ENCODE results near the gene MSI2. TPM values are rescaled to one million over a fixed set of nuclear protein-coding genes. Genes with fewer than 3 reads are reported as not detected.

MSI2 gene
- total RNA-seq, 1 experiment from 2014 or later, result 61.2 TPM

- DNase-seq (ENCODE audit: low spot score), result peak; percentile 13
Measured at GRCh38 chr17:57518587-57519581, 262.6 kb downstream of the MSI2 start.

- DNase-seq (ENCODE audit: low spot score), result no peak
Measured at GRCh38 chr17:57519800-57520199, 263.5 kb downstream of the MSI2 start.

- no peak for DNase-seq (ENCODE audit: low spot score)
Measured at GRCh38 chr17:57521606-57522005, 265.3 kb downstream of the MSI2 start.

GRCh38 chr17:57522042-57523005 is 266.0 kb downstream of the MSI2 start:
- no peak for DNase-seq (ENCODE audit: low spot score)

- peak; percentile 48 for DNase-seq (ENCODE audit: low spot score)
Measured at GRCh38 chr17:57523926-57524632, 267.8 kb downstream of the MSI2 start.

- DNase-seq (ENCODE audit: low spot score), result no peak
Measured at GRCh38 chr17:57524839-57525568, 268.7 kb downstream of the MSI2 start.

GRCh38 chr17:57527221-57528057 is 271.1 kb downstream of the MSI2 start:
- DNase-seq (ENCODE audit: low spot score), result no peak

GRCh38 chr17:57528058-57528451 is 271.7 kb downstream of the MSI2 start:
- peak; percentile 7 for DNase-seq (ENCODE audit: low spot score)

GRCh38 chr17:57530026-57530425 is 273.7 kb downstream of the MSI2 start:
- no peak for DNase-seq (ENCODE audit: low spot score)

- DNase-seq (ENCODE audit: low spot score), result no peak
Measured at GRCh38 chr17:57530508-57530907, 274.2 kb downstream of the MSI2 start.

- DNase-seq (ENCODE audit: low spot score), result no peak
Measured at GRCh38 chr17:57531078-57531477, 274.8 kb downstream of the MSI2 start.

GRCh38 chr17:57531648-57532504 is 275.6 kb downstream of the MSI2 start:
- no peak for DNase-seq (ENCODE audit: low spot score)

GRCh38 chr17:57532556-57532955 is 276.2 kb downstream of the MSI2 start:
- no peak for DNase-seq (ENCODE audit: low spot score)

GRCh38 chr17:57532966-57533365 is 276.6 kb downstream of the MSI2 start:
- DNase-seq (ENCODE audit: low spot score), result no peak

- no peak for DNase-seq (ENCODE audit: low spot score)
Measured at GRCh38 chr17:57533684-57534305, 277.5 kb downstream of the MSI2 start.

GRCh38 chr17:57534863-57535248 is 278.5 kb downstream of the MSI2 start:
- DNase-seq (ENCODE audit: low spot score), result no peak

GRCh38 chr17:57535249-57535966 is 279.1 kb downstream of the MSI2 start:
- peak; percentile 44 for DNase-seq (ENCODE audit: low spot score)

- no peak for DNase-seq (ENCODE audit: low spot score)
Measured at GRCh38 chr17:57536289-57536688, 280.0 kb downstream of the MSI2 start.
